ENCODE data around the gene SMYD3. TPM values are rescaled to one million over a fixed set of nuclear protein-coding genes. Genes with fewer than 3 reads are reported as not detected.
A peak's percentile ranks its signal among the peaks of the same experiment; 100 is the strongest.

SMYD3 gene
- total RNA-seq, 1 experiment from 2014 or later = 17.4 TPM

GRCh38 chr1:246219508-246220030, 287.5 kb downstream of the SMYD3 start:
- no peaks in the 10 kb centered on the region for H3K36me3 ChIP-seq (ENCODE audit: control insufficient read depth, insufficient read depth, low read length)
- TF ChIP-seq SIN3A (IDR thresholded peaks at IDR 0.05; ENCODE audit: borderline replicate concordance, insufficient read depth, low read depth, low read length) (no peak), CTCF (IDR thresholded peaks at IDR 0.05) (no peak), POLR2AphosphoS5 (IDR thresholded peaks at IDR 0.05; ENCODE audit: low read depth, low read length) (no peak), REST (IDR thresholded peaks at IDR 0.05; ENCODE audit: insufficient read depth in 1 of 2, low read depth in 2 of 2, low read length in 1 of 2) (no peak), TCF7L2 (IDR thresholded peaks at IDR 0.05; ENCODE audit: low read depth, low read length) (no peak)

GRCh38 chr1:246218686-246219085, 288.4 kb downstream of the SMYD3 start:
- H3K9me3 ChIP-seq (ENCODE audit: control insufficient read depth, insufficient read depth, low read depth, low read length) = no peaks in the 10 kb centered on the region
- BruUV-seq (replicated peaks) = no TSS peak
- ChIA-PET POLR2A (no interaction called here), CTCF (no interaction called here)
- no peak for DNase-seq (ENCODE audit: low read depth, low spot score)
- H3K4me1 ChIP-seq (ENCODE audit: control insufficient read depth, insufficient read depth, low read length) = no peaks in the 10 kb centered on the region; the same call in 1 of the 2 replicates
- H3K27me3 ChIP-seq (ENCODE audit: control insufficient read depth, insufficient read depth, low read length) = no peaks in the 10 kb centered on the region
- TF ChIP-seq SIN3A (IDR thresholded peaks at IDR 0.05; ENCODE audit: borderline replicate concordance, insufficient read depth, low read depth, low read length) = no peak
- TF ChIP-seq POLR2AphosphoS5 (IDR thresholded peaks at IDR 0.05; ENCODE audit: low read depth, low read length) = no peak
- TF ChIP-seq REST (IDR thresholded peaks at IDR 0.05; ENCODE audit: insufficient read depth in 1 of 2, low read depth in 2 of 2, low read length in 1 of 2) = no peak
- no peak for TF ChIP-seq TCF7L2 (IDR thresholded peaks at IDR 0.05; ENCODE audit: low read depth, low read length)
- no peak for TF ChIP-seq CTCF (IDR thresholded peaks at IDR 0.05)
- no peak overlapping the region for H3K27ac ChIP-seq (ENCODE audit: low read length)
- ATAC-seq = no peak
- intact Hi-C loops (cut with micrococcal nuclease; ENCODE audit: unreplicated experiment) = no loop called here
- H3K36me3 ChIP-seq (ENCODE audit: control insufficient read depth, insufficient read depth, low read length) = no peaks in the 10 kb centered on the region
- no peak overlapping the region for H3K4me3 ChIP-seq (ENCODE audit: low read depth in 2 of 2, low read length in 2 of 2)
- in situ Hi-C loops (cut with HindIII; ENCODE audit: low pct_unique_long_range_greater_than_20kb, low sequenced_read_pairs) = no loop called here

More at GRCh38 chr1:246219508-246220030, 287.5 kb downstream of the SMYD3 start:
- no TSS peak for BruUV-seq (replicated peaks)
- intact Hi-C loops (cut with micrococcal nuclease; ENCODE audit: unreplicated experiment) (no loop called here), in situ Hi-C loops (cut with HindIII; ENCODE audit: low pct_unique_long_range_greater_than_20kb, low sequenced_read_pairs) (no loop called here)
- Histone ChIP-seq H3K27ac (ENCODE audit: low read length) (no peak overlapping the region), H3K4me1 (ENCODE audit: control insufficient read depth, insufficient read depth, low read length) (no peaks in the 10 kb centered on the region; the same call in 1 of the 2 replicates), H3K9me3 (ENCODE audit: control insufficient read depth, insufficient read depth, low read depth, low read length) (no peaks in the 10 kb centered on the region), H3K4me3 (ENCODE audit: low read depth in 2 of 2, low read length in 2 of 2) (no peak overlapping the region), H3K27me3 (ENCODE audit: control insufficient read depth, insufficient read depth, low read length) (no peaks in the 10 kb centered on the region)
- POLR2A ChIA-PET = interaction anchor here (0.7 kb wide), 1 partner anchor 94 kb away, joined by 3 read pairs; no protein-coding TSS in a partner anchor
- CTCF ChIA-PET = no interaction called here
- ATAC-seq (peak; percentile 77), DNase-seq (ENCODE audit: low read depth, low spot score) (no peak)

Data from Panc1 (cell line).